22Rv1 (cell line): Measurements from ENCODE around the gene DMRTB1.

ENCODE experiments used
- CTCF ChIP-seq: fragments of 450-650 bp; IDR thresholded peaks from 2 replicates; pipeline ENCODE4 v1.5.1; 2017; ENCODE audit warnings: mild to moderate bottlenecking
- ZFX ChIP-seq: fragments of 450-650 bp; IDR thresholded peaks from 2 replicates; pipeline ENCODE4 v1.6.1; 2017; ENCODE audit warnings: antibody characterized with exemption, borderline replicate concordance

GRCh38 chr1:53508991-53509666 lies 49.9 kb downstream of the DMRTB1 start:
- TF ChIP-seq CTCF (no peak), ZFX (no peak)
